Spleen (tissue), 11 donors: Measurements from ENCODE around the gene CRB3. TPM values are rescaled to one million over a fixed set of nuclear protein-coding genes. Genes with fewer than 3 reads are reported as not detected.

Experiments used
- microRNA-seq, 3 donors: library from miRNA; unstranded; fragments of <30 nt; microRNA quantifications; one replicate each; pipeline versions ENCODE4 to v1.1.0, GENCODE V29; 2019 to 2020
- polyA plus RNA-seq, 3 donors: library from polyadenylated mRNA; stranded (reverse); fragments of 200-250 nt; gene quantifications; one replicate each; pipeline ENCODE4 v1.2.1, GENCODE V29; 2013
- small RNA-seq, 4 donors: library from RNA; depleted of rRNA; stranded (forward); fragments of <200 nt; gene quantifications; one replicate each; pipeline ENCODE3, GENCODE V24; 2016
- total RNA-seq, 7 donors: library from RNA; depleted of rRNA in 3 of 7; stranded (reverse); fragments of >200 nt in 3 of 7; fragmentation: NEBNext Ultra II Directional in 4 of 7; extraction: Animal tissue kit (Norgen Biotek cat#: 25700) in 4 of 7; gene quantifications; one replicate each; pipeline versions ENCODE4 v1.1.0 to v1.2.1, GENCODE V29; 2016 to 2021
- donor health status: healthy with polysubstance abuse.
- donor health status: DM: no; HTN: no; CAD: no; lungs with moderate emphysema.
- donor health status: DM: no; HTN: no; CAD: no.
- donor health status: Bipolar disorder and iron deficiency.
- donor health status: healthy.
- donor health status: DM: no; HTN: no; CAD: no.
- donor health status: DM: yes; HTN: yes; CAD: no.

Gene CRB3
- total and polyA plus RNA-seq, 10 donors: 1.0 to 2.0 (median 1.2) TPM; not detected in 2

Small RNA genes within 50 kb of the gene (microRNA-seq; reads per million reads assigned to microRNA genes)
- gene MIR3940: 2.0 to 21.0 (median 15.9) reads per million in 3 donors

Small RNA genes within 50 kb of the gene (small RNA-seq; reads per million reads assigned to genes)
- gene AC010503.2: 0 reads per million in 4 donors

Other genes starting within 250 kb of the CRB3 start
- 10 to 100 TPM; 18.9 to 57.2 (median 41.3) TPM for gene MLLT1, start 184.3 kb upstream of the CRB3 start, total RNA-seq
- gene MLLT1, start 184.3 kb upstream of the CRB3 start, polyA plus RNA-seq: 10 to 100 TPM; 10.1 to 20.6 (median 15.0) TPM
- under 1 TPM in 2 of 7 donors, not detected in 5; 0.23 to 0.66 TPM for gene ACER1, start 130.7 kb upstream of the CRB3 start, total RNA-seq
- gene ACER1, start 130.7 kb upstream of the CRB3 start, polyA plus RNA-seq: under 1 TPM; 0.11 to 0.19 (median 0.12) TPM
- gene CLPP, start 102.7 kb upstream of the CRB3 start, total RNA-seq: 10 to 100 TPM; 45.3 to 68.6 (median 53.7) TPM
- 10 to 100 TPM; 43.6 to 66.4 (median 55.9) TPM for gene CLPP, start 102.7 kb upstream of the CRB3 start, polyA plus RNA-seq
- gene ALKBH7, start 91.5 kb upstream of the CRB3 start, total RNA-seq: 10 to 100 TPM; 35.5 to 50.6 (median 42.5) TPM
- gene ALKBH7, start 91.5 kb upstream of the CRB3 start, polyA plus RNA-seq: 10 to 100 TPM; 64.6 to 80.3 (median 68.3) TPM
- gene PSPN, start 88.3 kb upstream of the CRB3 start, total RNA-seq: 1 to 10 TPM; 1.3 to 2.2 (median 1.9) TPM
- gene PSPN, start 88.3 kb upstream of the CRB3 start, polyA plus RNA-seq: 1 to 10 TPM in 1 of 3 donors, under 1 TPM in 2; 0.43 to 1.2 (median 0.53) TPM
- 10 to 100 TPM; 35.1 to 51.4 (median 42.3) TPM for gene GTF2F1, start 71.1 kb upstream of the CRB3 start, total RNA-seq
- 10 to 100 TPM; 28.3 to 43.7 (median 35.2) TPM for gene GTF2F1, start 71.1 kb upstream of the CRB3 start, polyA plus RNA-seq
- 100 to 1,000 TPM in 6 of 7 donors, 10 to 100 TPM in 1; 89.4 to 174 (median 155) TPM for gene KHSRP, start 39.5 kb upstream of the CRB3 start, total RNA-seq
- gene KHSRP, start 39.5 kb upstream of the CRB3 start, polyA plus RNA-seq: 100 to 1,000 TPM in 1 of 3 donors, 10 to 100 TPM in 2; 35.8 to 139 (median 55.3) TPM
- gene SLC25A41, start 30.5 kb upstream of the CRB3 start, total RNA-seq: under 1 TPM in 1 of 7 donors, not detected in 6; 0.58 TPM
- gene SLC25A41, start 30.5 kb upstream of the CRB3 start, polyA plus RNA-seq: under 1 TPM; 0.18 to 0.77 (median 0.35) TPM
- 10 to 100 TPM; 14.9 to 39.6 (median 19.6) TPM for gene SLC25A23, start 4.5 kb upstream of the CRB3 start, total RNA-seq
- 10 to 100 TPM in 2 of 3 donors, 1 to 10 TPM in 1; 7.5 to 11.4 (median 10.5) TPM for gene SLC25A23, start 4.5 kb upstream of the CRB3 start, polyA plus RNA-seq
- 10 to 100 TPM; 39.3 to 70.9 (median 58.5) TPM for gene DENND1C, start 17.5 kb downstream of the CRB3 start, total RNA-seq
- gene DENND1C, start 17.5 kb downstream of the CRB3 start, polyA plus RNA-seq: 10 to 100 TPM; 36.8 to 67.1 (median 65.1) TPM
- gene TUBB4A, start 38.0 kb downstream of the CRB3 start, total RNA-seq: 10 to 100 TPM; 11.4 to 23.8 (median 20.7) TPM
- 1 to 10 TPM; 1.7 to 7.2 (median 2.0) TPM for gene TUBB4A, start 38.0 kb downstream of the CRB3 start, polyA plus RNA-seq
- gene TNFSF9, start 66.8 kb downstream of the CRB3 start, total RNA-seq: 1 to 10 TPM in 6 of 7 donors, under 1 TPM in 1; 0.72 to 4.1 (median 3.3) TPM
- 1 to 10 TPM; 1.5 to 3.1 (median 2.7) TPM for gene TNFSF9, start 66.8 kb downstream of the CRB3 start, polyA plus RNA-seq
- 1 to 10 TPM in 6 of 7 donors, under 1 TPM in 1; 0.69 to 7.3 (median 3.0) TPM for gene CD70, start 126.9 kb downstream of the CRB3 start, total RNA-seq
- gene CD70, start 126.9 kb downstream of the CRB3 start, polyA plus RNA-seq: 1 to 10 TPM; 3.6 to 6.6 (median 3.9) TPM
- 10 to 100 TPM in 2 of 7 donors, 1 to 10 TPM in 5; 5.2 to 10.6 (median 8.2) TPM for gene TNFSF14, start 205.9 kb downstream of the CRB3 start, total RNA-seq
- 1 to 10 TPM in 2 of 3 donors, under 1 TPM in 1; 0.41 to 1.6 (median 1.1) TPM for gene TNFSF14, start 205.9 kb downstream of the CRB3 start, polyA plus RNA-seq